ENCODE data around the gene LTBP1.
A peak's percentile ranks its signal among the peaks of the same experiment; 100 is the strongest.

LTBP1 gene

DNA sequence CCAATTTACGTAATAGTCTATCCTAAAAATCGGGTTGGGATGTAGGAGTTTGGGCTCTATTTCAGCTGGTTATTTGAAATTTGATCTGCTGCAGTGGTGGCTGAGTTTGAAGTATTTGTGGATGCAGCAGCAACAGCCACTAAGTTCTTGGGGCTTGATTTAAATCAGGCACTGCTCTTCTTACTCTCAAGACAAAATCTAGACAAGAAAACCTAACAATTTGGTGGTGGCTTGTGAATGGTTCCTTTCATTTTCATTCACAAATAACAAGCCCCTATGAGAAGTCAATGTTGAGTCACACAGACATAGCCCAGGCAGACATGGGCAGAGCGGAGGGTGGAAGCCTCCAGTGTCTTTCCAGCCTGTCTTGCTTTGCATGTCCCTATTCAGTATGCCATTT is 199.3 kb downstream of the LTBP1 start:
- ATAC-seq (ENCODE audit: low read depth) (no peak), DNase-seq (ENCODE audit: low spot score) (no peak)
- TF ChIP-seq, protein P1, sequence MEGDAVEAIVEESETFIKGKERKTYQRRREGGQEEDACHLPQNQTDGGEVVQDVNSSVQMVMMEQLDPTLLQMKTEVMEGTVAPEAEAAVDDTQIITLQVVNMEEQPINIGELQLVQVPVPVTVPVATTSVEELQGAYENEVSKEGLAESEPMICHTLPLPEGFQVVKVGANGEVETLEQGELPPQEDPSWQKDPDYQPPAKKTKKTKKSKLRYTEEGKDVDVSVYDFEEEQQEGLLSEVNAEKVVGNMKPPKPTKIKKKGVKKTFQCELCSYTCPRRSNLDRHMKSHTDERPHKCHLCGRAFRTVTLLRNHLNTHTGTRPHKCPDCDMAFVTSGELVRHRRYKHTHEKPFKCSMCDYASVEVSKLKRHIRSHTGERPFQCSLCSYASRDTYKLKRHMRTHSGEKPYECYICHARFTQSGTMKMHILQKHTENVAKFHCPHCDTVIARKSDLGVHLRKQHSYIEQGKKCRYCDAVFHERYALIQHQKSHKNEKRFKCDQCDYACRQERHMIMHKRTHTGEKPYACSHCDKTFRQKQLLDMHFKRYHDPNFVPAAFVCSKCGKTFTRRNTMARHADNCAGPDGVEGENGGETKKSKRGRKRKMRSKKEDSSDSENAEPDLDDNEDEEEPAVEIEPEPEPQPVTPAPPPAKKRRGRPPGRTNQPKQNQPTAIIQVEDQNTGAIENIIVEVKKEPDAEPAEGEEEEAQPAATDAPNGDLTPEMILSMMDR (IDR thresholded peaks at IDR 0.05; ENCODE audit: poor library complexity, severe bottlenecking): no peak
- Histone ChIP-seq H3K4me3 (ENCODE audit: severe bottlenecking) (no peak overlapping the region), H3K36me3 (ENCODE audit: low read depth) (no peaks in the 10 kb centered on the region), H3K4me1 (ENCODE audit: insufficient read depth, poor library complexity, severe bottlenecking) (no peaks in the 10 kb centered on the region), H3K9me3 (ENCODE audit: severe bottlenecking) (no peaks in the 10 kb centered on the region), H3K27ac (ENCODE audit: poor library complexity, severe bottlenecking) (no peak overlapping the region), H3K27me3 (ENCODE audit: insufficient read depth, poor library complexity, severe bottlenecking) (no peaks in the 10 kb centered on the region)

- Histone ChIP-seq H3K4me3 (ENCODE audit: severe bottlenecking) (no peak overlapping the region), H3K36me3 (ENCODE audit: low read depth) (no peaks in the 10 kb centered on the region), H3K27ac (ENCODE audit: poor library complexity, severe bottlenecking) (peak overlapping the region; percentile 91), H3K27me3 (ENCODE audit: insufficient read depth, poor library complexity, severe bottlenecking) (no peaks in the 10 kb centered on the region), H3K9me3 (ENCODE audit: severe bottlenecking) (no peaks in the 10 kb centered on the region), H3K4me1 (ENCODE audit: insufficient read depth, poor library complexity, severe bottlenecking) (peaks cover 28% of the 10 kb centered on the region)
- TF ChIP-seq, protein P1 (IDR thresholded peaks at IDR 0.05; ENCODE audit: poor library complexity, severe bottlenecking): no peak
- DNase-seq (ENCODE audit: low spot score) (no peak), ATAC-seq (ENCODE audit: low read depth) (peak; percentile 79)
These were observed 206.3 kb downstream of the LTBP1 start for GRCh38 chr2:33153008-33153407.

- peaks cover 18% of the 10 kb centered on the region for H3K4me1 ChIP-seq (ENCODE audit: insufficient read depth, poor library complexity, severe bottlenecking)
- no peaks in the 10 kb centered on the region for H3K36me3 ChIP-seq (ENCODE audit: low read depth)
- H3K4me3 ChIP-seq (ENCODE audit: severe bottlenecking): no peak overlapping the region
- peak overlapping the region; percentile 88 for H3K27ac ChIP-seq (ENCODE audit: poor library complexity, severe bottlenecking)
- H3K27me3 ChIP-seq (ENCODE audit: insufficient read depth, poor library complexity, severe bottlenecking): no peaks in the 10 kb centered on the region
- DNase-seq (ENCODE audit: low spot score) (no peak), ATAC-seq (ENCODE audit: low read depth) (peak; percentile 90)
- TF ChIP-seq, protein P1 (IDR thresholded peaks at IDR 0.05; ENCODE audit: poor library complexity, severe bottlenecking): no peak
- no peaks in the 10 kb centered on the region for H3K9me3 ChIP-seq (ENCODE audit: severe bottlenecking)
These were observed 211.8 kb downstream of the LTBP1 start for GRCh38 chr2:33158482-33159003.

DNA sequence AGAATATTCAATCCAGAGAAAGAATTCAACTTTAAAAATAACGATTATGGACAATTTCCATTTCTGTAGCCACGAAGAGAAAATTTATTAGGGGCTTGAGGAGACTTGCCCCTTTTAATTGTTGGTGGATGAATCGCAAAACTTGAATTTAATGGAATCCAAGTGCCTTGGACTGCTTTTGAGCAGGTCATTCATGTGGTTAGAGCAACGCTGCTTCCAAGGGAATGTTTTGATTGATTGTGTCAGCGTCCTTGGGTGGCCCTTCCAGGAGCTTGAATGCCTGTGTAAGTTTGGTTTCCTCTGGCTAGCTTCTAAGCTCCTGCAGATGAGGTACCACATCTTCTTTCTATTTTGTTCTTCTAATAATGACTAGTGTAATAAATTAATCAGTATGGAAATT is 213.4 kb downstream of the LTBP1 start:
- no peak overlapping the region for H3K4me3 ChIP-seq (ENCODE audit: severe bottlenecking)
- no peaks in the 10 kb centered on the region for H3K27me3 ChIP-seq (ENCODE audit: insufficient read depth, poor library complexity, severe bottlenecking)
- DNase-seq (ENCODE audit: low spot score) (no peak), ATAC-seq (ENCODE audit: low read depth) (no peak)
- TF ChIP-seq, protein P1 (IDR thresholded peaks at IDR 0.05; ENCODE audit: poor library complexity, severe bottlenecking): no peak
- peaks cover 11% of the 10 kb centered on the region for H3K4me1 ChIP-seq (ENCODE audit: insufficient read depth, poor library complexity, severe bottlenecking)
- no peaks in the 10 kb centered on the region for H3K9me3 ChIP-seq (ENCODE audit: severe bottlenecking)
- no peaks in the 10 kb centered on the region for H3K36me3 ChIP-seq (ENCODE audit: low read depth)
- no peak overlapping the region for H3K27ac ChIP-seq (ENCODE audit: poor library complexity, severe bottlenecking)

GRCh38 chr2:33166287-33166881 is 219.6 kb downstream of the LTBP1 start:
- no peaks in the 10 kb centered on the region for H3K27me3 ChIP-seq (ENCODE audit: insufficient read depth, poor library complexity, severe bottlenecking)

More at GRCh38 chr2:33166287-33166881, 219.6 kb downstream of the LTBP1 start:
- no peaks in the 10 kb centered on the region for H3K9me3 ChIP-seq (ENCODE audit: severe bottlenecking)
- ATAC-seq (ENCODE audit: low read depth) (no peak), DNase-seq (ENCODE audit: low spot score) (no peak)
- H3K4me3 ChIP-seq (ENCODE audit: severe bottlenecking): no peak overlapping the region
- no peaks in the 10 kb centered on the region for H3K36me3 ChIP-seq (ENCODE audit: low read depth)
- H3K27ac ChIP-seq (ENCODE audit: poor library complexity, severe bottlenecking): no peak overlapping the region
- H3K4me1 ChIP-seq (ENCODE audit: insufficient read depth, poor library complexity, severe bottlenecking): peaks cover 8% of the 10 kb centered on the region
- TF ChIP-seq, protein P1 (IDR thresholded peaks at IDR 0.05; ENCODE audit: poor library complexity, severe bottlenecking): no peak

All from RWPE2 (cell line).